Neural progenitor cell (in vitro differentiated cells): ENCODE measurements around the gene FARSA.

Experiments
- CTCF ChIP-seq: fragments of 200-600 bp; sonication (generic); IDR thresholded peaks from 2 replicates; pipeline ENCODE4 v1.5.1; 2017; ENCODE audit warnings: antibody characterized with exemption, mild to moderate bottlenecking
- EZH2phosphoT487 ChIP-seq: fragments of 200-600 bp; sonication (generic); IDR thresholded peaks from 2 replicates; pipeline ENCODE4 v1.6.1; 2017; ENCODE audit warnings: antibody characterized with exemption

GRCh38 chr19:12943437-12944044 lies 10.0 kb upstream of the FARSA start:
- no peak for TF ChIP-seq CTCF
- no peak for TF ChIP-seq EZH2phosphoT487
